HL-60 (cell line): Measurements from ENCODE around the gene SLC7A1.

Experiments
- GABPA ChIP-seq: IDR thresholded peaks from 2 replicates; pipeline ENCODE4 v1.6.1; 2012; ENCODE audit warnings: low read depth
- POLR2AphosphoS5 ChIP-seq: IDR thresholded peaks from 2 replicates; pipeline ENCODE4 v1.6.1; 2012; ENCODE audit warnings: low read depth
- SPI1 ChIP-seq: IDR thresholded peaks from 2 replicates; pipeline ENCODE4 v1.6.1; 2012; ENCODE audit warnings: low read depth, mild to moderate bottlenecking, borderline replicate concordance
- TF ChIP-seq, protein P1 (sequence below): IDR thresholded peaks from one replicate; pipeline ENCODE4 v1.5.1; 2011; ENCODE audit warnings: low read length, control low read depth, inconsistent platforms; ENCODE audit not compliant: insufficient read depth
- TF ChIP-seq, protein P2 (sequence below): IDR thresholded peaks from 2 replicates; pipeline ENCODE4 v1.6.1; 2012; ENCODE audit warnings: low read depth; ENCODE audit not compliant: insufficient replicate concordance

DNA sequence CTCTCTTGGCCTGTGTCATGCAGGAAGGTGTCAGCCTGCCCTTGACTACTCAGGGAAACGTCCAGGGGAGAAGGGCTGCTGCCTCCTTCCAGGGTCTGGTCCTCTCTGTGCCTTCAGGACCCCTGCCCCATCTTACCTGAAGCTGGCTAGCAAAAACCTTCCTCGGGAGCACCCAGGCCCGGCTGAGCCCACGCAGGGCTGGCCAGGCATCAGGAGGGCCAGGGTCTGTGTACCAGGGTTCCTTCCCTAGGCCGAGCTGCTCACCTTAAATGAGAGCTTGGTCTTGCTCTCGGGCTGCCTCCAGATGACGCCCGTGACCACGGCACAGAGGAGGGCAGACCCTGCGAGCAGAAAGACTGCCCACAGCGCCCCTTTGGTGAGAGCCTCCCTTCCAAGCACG is 78.6 kb downstream of the SLC7A1 start:
- TF ChIP-seq, protein P1, sequence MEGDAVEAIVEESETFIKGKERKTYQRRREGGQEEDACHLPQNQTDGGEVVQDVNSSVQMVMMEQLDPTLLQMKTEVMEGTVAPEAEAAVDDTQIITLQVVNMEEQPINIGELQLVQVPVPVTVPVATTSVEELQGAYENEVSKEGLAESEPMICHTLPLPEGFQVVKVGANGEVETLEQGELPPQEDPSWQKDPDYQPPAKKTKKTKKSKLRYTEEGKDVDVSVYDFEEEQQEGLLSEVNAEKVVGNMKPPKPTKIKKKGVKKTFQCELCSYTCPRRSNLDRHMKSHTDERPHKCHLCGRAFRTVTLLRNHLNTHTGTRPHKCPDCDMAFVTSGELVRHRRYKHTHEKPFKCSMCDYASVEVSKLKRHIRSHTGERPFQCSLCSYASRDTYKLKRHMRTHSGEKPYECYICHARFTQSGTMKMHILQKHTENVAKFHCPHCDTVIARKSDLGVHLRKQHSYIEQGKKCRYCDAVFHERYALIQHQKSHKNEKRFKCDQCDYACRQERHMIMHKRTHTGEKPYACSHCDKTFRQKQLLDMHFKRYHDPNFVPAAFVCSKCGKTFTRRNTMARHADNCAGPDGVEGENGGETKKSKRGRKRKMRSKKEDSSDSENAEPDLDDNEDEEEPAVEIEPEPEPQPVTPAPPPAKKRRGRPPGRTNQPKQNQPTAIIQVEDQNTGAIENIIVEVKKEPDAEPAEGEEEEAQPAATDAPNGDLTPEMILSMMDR: no peak
- TF ChIP-seq, protein P2, sequence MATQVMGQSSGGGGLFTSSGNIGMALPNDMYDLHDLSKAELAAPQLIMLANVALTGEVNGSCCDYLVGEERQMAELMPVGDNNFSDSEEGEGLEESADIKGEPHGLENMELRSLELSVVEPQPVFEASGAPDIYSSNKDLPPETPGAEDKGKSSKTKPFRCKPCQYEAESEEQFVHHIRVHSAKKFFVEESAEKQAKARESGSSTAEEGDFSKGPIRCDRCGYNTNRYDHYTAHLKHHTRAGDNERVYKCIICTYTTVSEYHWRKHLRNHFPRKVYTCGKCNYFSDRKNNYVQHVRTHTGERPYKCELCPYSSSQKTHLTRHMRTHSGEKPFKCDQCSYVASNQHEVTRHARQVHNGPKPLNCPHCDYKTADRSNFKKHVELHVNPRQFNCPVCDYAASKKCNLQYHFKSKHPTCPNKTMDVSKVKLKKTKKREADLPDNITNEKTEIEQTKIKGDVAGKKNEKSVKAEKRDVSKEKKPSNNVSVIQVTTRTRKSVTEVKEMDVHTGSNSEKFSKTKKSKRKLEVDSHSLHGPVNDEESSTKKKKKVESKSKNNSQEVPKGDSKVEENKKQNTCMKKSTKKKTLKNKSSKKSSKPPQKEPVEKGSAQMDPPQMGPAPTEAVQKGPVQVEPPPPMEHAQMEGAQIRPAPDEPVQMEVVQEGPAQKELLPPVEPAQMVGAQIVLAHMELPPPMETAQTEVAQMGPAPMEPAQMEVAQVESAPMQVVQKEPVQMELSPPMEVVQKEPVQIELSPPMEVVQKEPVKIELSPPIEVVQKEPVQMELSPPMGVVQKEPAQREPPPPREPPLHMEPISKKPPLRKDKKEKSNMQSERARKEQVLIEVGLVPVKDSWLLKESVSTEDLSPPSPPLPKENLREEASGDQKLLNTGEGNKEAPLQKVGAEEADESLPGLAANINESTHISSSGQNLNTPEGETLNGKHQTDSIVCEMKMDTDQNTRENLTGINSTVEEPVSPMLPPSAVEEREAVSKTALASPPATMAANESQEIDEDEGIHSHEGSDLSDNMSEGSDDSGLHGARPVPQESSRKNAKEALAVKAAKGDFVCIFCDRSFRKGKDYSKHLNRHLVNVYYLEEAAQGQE: no peak
- TF ChIP-seq GABPA (no peak), POLR2AphosphoS5 (no peak), SPI1 (no peak)
